Activated CD4-positive, CD25-positive, alpha-beta regulatory T cell treated with anti-CD3 and anti-CD28 coated beads, Interleukin-2, amount 50 U/mL, for 16 hours (primary cell): ENCODE data around the gene PARP2.

Experiments used
- DNase-seq: peaks from one replicate; pipeline ENCODE4 v3.0.0-alpha.2; 2020; ENCODE audit warnings: low read depth, low spot score

Gene PARP2

GRCh38 chr14:20400965-20401593 is 57.6 kb downstream of the PARP2 start:
- no peak for DNase-seq

- DNase-seq: no peak
These were observed 60.1 kb downstream of the PARP2 start for GRCh38 chr14:20403521-20403920.
